ENCODE results near the gene ASIC3.

ASIC3 gene

GRCh38 chr7:151085691-151086620, 37.6 kb downstream of the ASIC3 start, which contains the start of gene AGAP3:
AGAP3 (plus strand) TSS chr7:151086475; CDS start chr7:151086742, 267 bp downstream.
- DNase-seq (ENCODE audit: low read depth in 3 of 3), result no peak

GRCh38 chr7:151086802-151087244, 38.5 kb downstream of the ASIC3 start:
- DNase-seq (ENCODE audit: low read depth in 3 of 3), result no peak

- no peak for DNase-seq (ENCODE audit: low read depth in 3 of 3)
Measured at GRCh38 chr7:151087245-151088018, 39.1 kb downstream of the ASIC3 start.

- DNase-seq (ENCODE audit: low read depth in 3 of 3), result no peak
Measured at GRCh38 chr7:151088019-151088855, 39.9 kb downstream of the ASIC3 start.

- DNase-seq (ENCODE audit: low read depth in 3 of 3), result no peak
Measured at GRCh38 chr7:151088856-151089699, 40.7 kb downstream of the ASIC3 start.

GRCh38 chr7:151089893-151090730, 41.8 kb downstream of the ASIC3 start:
- DNase-seq (ENCODE audit: low read depth in 3 of 3), result no peak

- no peak for DNase-seq (ENCODE audit: low read depth in 3 of 3)
Measured at GRCh38 chr7:151091003-151091402, 42.7 kb downstream of the ASIC3 start.

GRCh38 chr7:151091431-151091830, 43.1 kb downstream of the ASIC3 start:
- DNase-seq (ENCODE audit: low read depth in 3 of 3), result no peak

- DNase-seq (ENCODE audit: low read depth in 3 of 3), result no peak
Measured at GRCh38 chr7:151091988-151092387, 43.7 kb downstream of the ASIC3 start.

GRCh38 chr7:151093748-151094147, 45.4 kb downstream of the ASIC3 start:
- DNase-seq (ENCODE audit: low read depth in 3 of 3), result no peak

- DNase-seq (ENCODE audit: low read depth in 3 of 3), result no peak
Measured at GRCh38 chr7:151094675-151095074, 46.3 kb downstream of the ASIC3 start.

GRCh38 chr7:151095123-151095797, 46.9 kb downstream of the ASIC3 start:
- DNase-seq (ENCODE audit: low read depth in 3 of 3), result no peak

GRCh38 chr7:151095828-151096475, 47.6 kb downstream of the ASIC3 start:
- no peak for DNase-seq (ENCODE audit: low read depth in 3 of 3)

- no peak for DNase-seq (ENCODE audit: low read depth in 3 of 3)
Measured at GRCh38 chr7:151099486-151100211, 51.3 kb downstream of the ASIC3 start.

- DNase-seq (ENCODE audit: low read depth in 3 of 3), result no peak
Measured at GRCh38 chr7:151100921-151101320, 52.6 kb downstream of the ASIC3 start.

GRCh38 chr7:151101621-151102396, 53.5 kb downstream of the ASIC3 start:
- DNase-seq (ENCODE audit: low read depth in 3 of 3), result no peak
